NCI-H187 treated with DMSO at 0.1 percent for 48 hours (cell line): ENCODE results near the gene AK5.

ENCODE experiments used
- DNase-seq: peaks from one replicate; lab custom pipeline; 2025; lab: John Stamatoyannopoulos, UW

The AK5 gene

DNA sequence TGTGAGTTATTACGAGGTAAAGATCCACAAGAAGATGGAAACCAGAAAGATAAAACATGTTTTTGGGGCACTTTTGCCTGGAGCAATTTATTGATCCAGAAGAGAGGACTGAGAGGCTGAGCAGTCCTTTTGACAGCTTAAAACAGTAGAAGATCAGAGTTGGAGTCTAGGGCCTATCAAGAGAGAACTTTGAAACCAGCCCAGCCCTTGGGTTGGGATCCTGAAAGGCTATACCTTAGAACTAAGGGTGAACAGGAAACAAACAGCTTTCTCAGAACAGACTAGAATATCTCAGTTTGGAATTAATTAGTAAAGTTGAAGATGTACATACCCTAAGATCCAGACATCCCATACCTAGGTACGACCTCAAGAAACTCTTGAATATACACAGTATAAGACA lies 311.1 kb downstream of the AK5 start:
- DNase-seq = no peak

GRCh38 chr1:77594366-77595112 lies 312.7 kb downstream of the AK5 start:
- no peak for DNase-seq

- DNase-seq = no peak
Observed at GRCh38 chr1:77597310-77597709, 315.5 kb downstream of the AK5 start.

DNA sequence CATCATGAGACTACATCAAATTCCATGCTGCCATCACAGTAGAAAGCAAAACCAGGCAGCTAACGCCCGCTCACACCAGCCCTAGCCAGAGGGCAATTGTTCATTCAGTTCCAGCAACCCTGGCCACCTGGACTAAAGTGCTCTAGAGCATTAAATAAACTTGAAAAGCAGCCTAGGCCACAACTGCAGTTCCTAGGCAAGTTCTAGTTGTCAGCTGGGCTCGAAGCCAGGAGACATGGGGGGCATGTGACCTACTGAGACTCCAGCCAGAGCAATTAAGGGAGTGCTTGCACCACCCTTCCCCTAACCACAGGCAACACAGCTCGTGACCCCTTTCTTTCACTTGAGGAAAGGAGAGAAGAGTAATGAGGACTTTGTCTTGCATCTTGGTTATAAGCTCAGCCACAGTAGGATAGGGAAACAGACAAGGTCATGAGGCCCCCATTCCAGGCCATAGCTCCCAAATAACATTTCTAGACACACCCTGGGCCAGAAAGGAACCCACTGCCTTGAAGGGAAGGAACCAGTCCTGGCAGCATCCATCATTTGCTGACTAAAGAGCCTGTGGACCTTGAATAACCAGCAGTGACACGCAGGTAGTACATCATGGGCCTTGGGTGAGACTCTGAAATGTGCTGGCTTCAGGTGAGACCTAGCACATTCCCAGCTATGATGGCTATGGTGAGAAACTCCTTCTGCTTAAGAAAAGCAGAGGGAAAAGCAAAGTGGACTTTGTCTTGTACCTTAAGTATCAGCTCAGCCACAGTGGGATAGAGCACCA lies 323.6 kb downstream of the AK5 start:
- DNase-seq = no peak

GRCh38 chr1:77608893-77609292 lies 327.1 kb downstream of the AK5 start:
- no peak for DNase-seq
